Naive thymus-derived CD8-positive, alpha-beta T cell (primary cell): ENCODE data around the gene TRAF7. TPM values are rescaled to one million over a fixed set of nuclear protein-coding genes. Genes with fewer than 3 reads are reported as not detected.
A peak's percentile ranks its signal among the peaks of the same experiment; 100 is the strongest.

Experiments
- ATAC-seq, 2 donors: fragments of 150-1000 bp; cut with Tn5 transposase in 1 of 2; sonication (Bioruptor Pico), chemical (Tn5 transposase) in 1 of 2; 1 replicate in 1 of 2; 2 replicates in 1 of 2; pipeline ENCODE4 v1.10.0; 2021; ENCODE audit warnings: mild to moderate bottlenecking in 2 of 2, moderate library complexity in 2 of 2
- POLR2A ChIA-PET: fragments of 350-600 bp; sonication (Branson Sonifier 250); formaldehyde crosslinking; loops from one replicate; lab custom pipeline; 2021; ENCODE audit warnings: antibody characterized with exemption; lab: Charles Lee
- DNase-seq, 10 donors: peaks; one replicate each; pipeline versions ENCODE4 v3.0.0 to v3.0.0-alpha.2; 2020 to 2022
- H3K27ac Mint-ChIP-seq, 10 donors: one replicate each; pipeline ENCODE4 v1.8.0; 2020 to 2022; ENCODE audit warnings: mild to moderate bottlenecking in 10 of 10, mixed read lengths in 10 of 10, moderate library complexity in 4 of 10, inconsistent platforms in 1 of 10
- H3K27me3 Mint-ChIP-seq, 5 donors: one replicate each; pipeline ENCODE4 v1.8.0; 2021 to 2022; ENCODE audit warnings: mixed read lengths in 5 of 5
- H3K36me3 Mint-ChIP-seq, 3 donors: one replicate each; pipeline ENCODE4 v1.8.0; 2020 to 2022; ENCODE audit warnings: mixed read lengths in 3 of 3, mild to moderate bottlenecking in 2 of 3, inconsistent platforms in 1 of 3
- H3K4me1 Mint-ChIP-seq, 4 donors: one replicate each; pipeline ENCODE4 v1.8.0; 2021 to 2022; ENCODE audit warnings: mixed read lengths in 4 of 4
- H3K4me3 Mint-ChIP-seq, 10 donors: one replicate each; pipeline ENCODE4 v1.8.0; 2020 to 2022; ENCODE audit warnings: mild to moderate bottlenecking in 10 of 10, mixed read lengths in 10 of 10, moderate library complexity in 6 of 10, inconsistent platforms in 1 of 10
- H3K9me3 Mint-ChIP-seq, 9 donors: one replicate each; pipeline ENCODE4 v1.8.0; 2020 to 2022; ENCODE audit warnings: mixed read lengths in 9 of 9, mild to moderate bottlenecking in 3 of 9, inconsistent platforms in 1 of 9, moderate library complexity in 1 of 9
- polyA plus RNA-seq, 3 donors: library from polyadenylated mRNA; unstranded; fragments of 300-500 nt; fragmentation: Illumina TruSeq; gene quantifications; one replicate each; pipeline ENCODE4 v1.2.3, GENCODE V29; 2021
- total RNA-seq, 8 experiments: library from RNA in 2 of 8; stranded (reverse) in 2 of 8; gene quantifications; one replicate each; pipeline ENCODE4 v1.2.3 and lab custom pipeline; 2021 to 2026

TRAF7 gene
- total and polyA plus RNA-seq, 5 experiments from 2014 or later: 3.5 to 39.5 (median 8.8) TPM

GRCh38 chr16:2163211-2163881 is 7.8 kb downstream of the TRAF7 start:
- H3K4me1 Mint-ChIP-seq: peaks cover 3 to 12% (median 8%) of the 10 kb centered on the region in 4 donors
- H3K9me3 Mint-ChIP-seq: no peaks in the 10 kb centered on the region
- DNase-seq (no peak), ATAC-seq (no peak)
- H3K27me3 Mint-ChIP-seq: no peaks in the 10 kb centered on the region
- H3K4me3 Mint-ChIP-seq: no peak overlapping the region
- H3K27ac Mint-ChIP-seq: peak overlapping the region in 2 of 10 donors; percentile 49 to 69
- H3K36me3 Mint-ChIP-seq: peaks cover 0 to 7% (median 0%) of the 10 kb centered on the region in 3 donors
- POLR2A ChIA-PET: no interaction called here

GRCh38 chr16:2165861-2166260 is 10.3 kb downstream of the TRAF7 start:
- Mint-ChIP-seq H3K27ac (peak overlapping the region in 4 of 10 donors; percentile 51 to 78 (median 66)), H3K4me3 (no peak overlapping the region), H3K27me3 (no peaks in the 10 kb centered on the region), H3K4me1 (peaks cover 0 to 5% (median 1%) of the 10 kb centered on the region in 4 donors), H3K9me3 (no peaks in the 10 kb centered on the region), H3K36me3 (peaks cover 0 to 7% (median 0%) of the 10 kb centered on the region in 3 donors)
- POLR2A ChIA-PET: no interaction called here
- ATAC-seq: no peak
- DNase-seq: no peak

- peaks cover 0 to 7% (median 0%) of the 10 kb centered on the region in 3 donors for H3K36me3 Mint-ChIP-seq
- peaks cover 0 to 5% (median 1%) of the 10 kb centered on the region in 4 donors for H3K4me1 Mint-ChIP-seq
- H3K27me3 Mint-ChIP-seq: no peaks in the 10 kb centered on the region
- POLR2A ChIA-PET: no interaction called here
- ATAC-seq (no peak), DNase-seq (no peak)
- no peaks in the 10 kb centered on the region for H3K9me3 Mint-ChIP-seq
- no peak overlapping the region for H3K4me3 Mint-ChIP-seq
- H3K27ac Mint-ChIP-seq: peak overlapping the region in 3 of 10 donors; percentile 51 to 71 (median 62)
These were observed 10.9 kb downstream of the TRAF7 start for GRCh38 chr16:2166263-2167067.

GRCh38 chr16:2167068-2167638 is 11.6 kb downstream of the TRAF7 start:
- Mint-ChIP-seq H3K9me3 (no peaks in the 10 kb centered on the region), H3K27me3 (no peaks in the 10 kb centered on the region), H3K36me3 (peaks cover 0 to 7% (median 0%) of the 10 kb centered on the region in 3 donors), H3K27ac (peak overlapping the region in 1 of 10 donors; percentile 61), H3K4me3 (no peak overlapping the region), H3K4me1 (peaks cover 0 to 2% (median 0%) of the 10 kb centered on the region in 4 donors)
- no peak for ATAC-seq
- DNase-seq: no peak
- POLR2A ChIA-PET: interaction anchor here (1.1 to 1.8 kb wide), 2 partner anchors 11 to 48 kb away, joined by 3 to 6 read pairs; partner anchors contain the start of gene TRAF7

GRCh38 chr16:2170080-2170479 is 14.5 kb downstream of the TRAF7 start:
- POLR2A ChIA-PET: no interaction called here

GRCh38 chr16:2170587-2171435 is 15.2 kb downstream of the TRAF7 start:
- H3K4me3 Mint-ChIP-seq: no peak overlapping the region
- no peaks in the 10 kb centered on the region for H3K27me3 Mint-ChIP-seq
- no peaks in the 10 kb centered on the region for H3K4me1 Mint-ChIP-seq
- H3K27ac Mint-ChIP-seq: no peak overlapping the region
- DNase-seq: no peak
- H3K36me3 Mint-ChIP-seq: peaks cover 0 to 21% (median under 1%) of the 10 kb centered on the region in 3 donors
- no peaks in the 10 kb centered on the region for H3K9me3 Mint-ChIP-seq
- POLR2A ChIA-PET: no interaction called here
- ATAC-seq: no peak

More at GRCh38 chr16:2170080-2170479, 14.5 kb downstream of the TRAF7 start:
- ATAC-seq (no peak), DNase-seq (no peak)
- Mint-ChIP-seq H3K27ac (no peak overlapping the region), H3K4me1 (no peaks in the 10 kb centered on the region), H3K4me3 (no peak overlapping the region), H3K36me3 (peaks cover 0 to 18% (median 0%) of the 10 kb centered on the region in 3 donors), H3K9me3 (no peaks in the 10 kb centered on the region), H3K27me3 (no peaks in the 10 kb centered on the region)

- H3K9me3 Mint-ChIP-seq: no peaks in the 10 kb centered on the region
- POLR2A ChIA-PET: no interaction called here
- H3K27me3 Mint-ChIP-seq: no peaks in the 10 kb centered on the region
- H3K4me3 Mint-ChIP-seq: no peak overlapping the region
- ATAC-seq (no peak), DNase-seq (no peak)
- no peaks in the 10 kb centered on the region for H3K4me1 Mint-ChIP-seq
- H3K27ac Mint-ChIP-seq: no peak overlapping the region
- H3K36me3 Mint-ChIP-seq: peaks cover 0 to 22% (median 1%) of the 10 kb centered on the region in 3 donors
These were observed 16.1 kb downstream of the TRAF7 start for GRCh38 chr16:2171601-2172178.

GRCh38 chr16:2172688-2173335 is 17.2 kb downstream of the TRAF7 start:
- Mint-ChIP-seq H3K27me3 (no peaks in the 10 kb centered on the region), H3K9me3 (no peaks in the 10 kb centered on the region), H3K27ac (peak overlapping the region in 1 of 10 donors; percentile 59), H3K4me3 (no peak overlapping the region), H3K4me1 (no peaks in the 10 kb centered on the region), H3K36me3 (peaks cover 0 to 22% (median 1%) of the 10 kb centered on the region in 3 donors)
- ATAC-seq: no peak
- POLR2A ChIA-PET: no interaction called here
- no peak for DNase-seq

- POLR2A ChIA-PET: no interaction called here
- H3K4me3 Mint-ChIP-seq: no peak overlapping the region
- DNase-seq (no peak), ATAC-seq (no peak)
- H3K9me3 Mint-ChIP-seq: no peaks in the 10 kb centered on the region
- no peak overlapping the region for H3K27ac Mint-ChIP-seq
- no peaks in the 10 kb centered on the region for H3K27me3 Mint-ChIP-seq
- H3K36me3 Mint-ChIP-seq: peaks cover 0 to 18% (median 1%) of the 10 kb centered on the region in 3 donors
- H3K4me1 Mint-ChIP-seq: no peaks in the 10 kb centered on the region
These were observed 17.8 kb downstream of the TRAF7 start for GRCh38 chr16:2173366-2173765.

- Mint-ChIP-seq H3K36me3 (peaks cover 0 to 18% (median 1%) of the 10 kb centered on the region in 3 donors), H3K4me1 (no peaks in the 10 kb centered on the region), H3K4me3 (no peak overlapping the region), H3K9me3 (no peaks in the 10 kb centered on the region), H3K27me3 (no peaks in the 10 kb centered on the region), H3K27ac (no peak overlapping the region)
- POLR2A ChIA-PET: interaction anchor here (1.2 kb wide), 1 partner anchor 19 kb away, joined by 3 read pairs; the partner anchor contains the start of gene TRAF7
- DNase-seq (no peak), ATAC-seq (no peak)
These were observed 18.3 kb downstream of the TRAF7 start for GRCh38 chr16:2173916-2174315.

GRCh38 chr16:2174396-2175131 is 19.0 kb downstream of the TRAF7 start:
- DNase-seq (no peak), ATAC-seq (no peak)
- H3K4me1 Mint-ChIP-seq: no peaks in the 10 kb centered on the region
- H3K27me3 Mint-ChIP-seq: no peaks in the 10 kb centered on the region
- H3K9me3 Mint-ChIP-seq: no peaks in the 10 kb centered on the region
- no peak overlapping the region for H3K27ac Mint-ChIP-seq
- H3K36me3 Mint-ChIP-seq: peaks cover 0 to 18% (median 1%) of the 10 kb centered on the region in 3 donors
- POLR2A ChIA-PET: interaction anchor here (1.2 kb wide), 1 partner anchor 19 kb away, joined by 3 read pairs; the partner anchor contains the start of gene TRAF7
- H3K4me3 Mint-ChIP-seq: no peak overlapping the region
